Measurements from ENCODE around the gene TSPAN31.
A peak's percentile ranks its signal among the peaks of the same experiment; 100 is the strongest.

TSPAN31 gene

GRCh38 chr12:57767305-57767698 lies 22.5 kb downstream of the TSPAN31 start:
- Histone ChIP-seq H3K27ac (no peak overlapping the region), H3K4me3 (peak overlapping the region; percentile 69)
- DNase-seq (ENCODE audit: low spot score), result no peak
- no peak for TF ChIP-seq CTCF (IDR thresholded peaks at IDR 0.05)

DNA sequence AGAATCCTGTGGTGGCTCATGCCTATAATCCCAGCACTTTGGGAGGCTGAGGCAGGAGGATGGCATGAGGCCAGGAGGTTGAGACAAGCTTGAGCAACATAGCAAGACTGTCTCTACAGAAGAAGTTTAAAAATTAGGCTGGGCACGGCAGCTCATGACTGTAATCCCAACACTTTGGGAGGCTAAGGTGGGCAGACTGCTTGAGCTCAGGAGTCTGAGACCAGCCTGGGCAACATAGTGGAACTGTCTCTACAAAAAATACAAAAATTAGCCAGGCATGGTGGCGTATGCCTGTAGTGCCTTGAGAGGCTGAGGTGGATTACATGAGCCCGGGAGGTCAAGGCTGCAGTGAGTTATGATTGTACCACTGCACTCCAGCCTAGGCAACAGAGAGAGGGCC lies 23.0 kb downstream of the TSPAN31 start:
- TF ChIP-seq CTCF (IDR thresholded peaks at IDR 0.05), result no peak
- Histone ChIP-seq H3K4me3 (no peak overlapping the region), H3K27ac (no peak overlapping the region)
- no peak for DNase-seq (ENCODE audit: low spot score)

DNA sequence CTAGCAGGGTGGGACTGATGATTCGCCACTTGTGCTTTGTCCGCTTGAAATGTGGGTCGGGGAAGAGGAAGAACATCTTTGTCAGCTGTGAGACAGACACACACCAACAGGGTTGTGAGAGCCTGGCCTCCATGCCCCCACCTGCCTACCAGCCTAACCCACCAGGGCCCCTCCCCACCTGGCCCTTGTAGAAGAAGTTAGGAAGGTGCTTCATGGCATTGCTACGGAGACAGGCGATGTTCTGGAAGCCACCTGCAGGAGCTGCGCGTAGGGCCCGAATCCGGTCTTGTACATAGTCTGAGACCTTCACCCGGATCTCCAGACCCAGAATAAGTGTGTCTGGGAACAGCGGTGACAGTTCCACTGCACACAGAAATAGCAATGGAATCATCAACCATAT lies 24.8 kb downstream of the TSPAN31 start:
- no peak for DNase-seq (ENCODE audit: low spot score)
- TF ChIP-seq CTCF (IDR thresholded peaks at IDR 0.05), result no peak
- Histone ChIP-seq H3K27ac (no peak overlapping the region), H3K4me3 (no peak overlapping the region)

DNA sequence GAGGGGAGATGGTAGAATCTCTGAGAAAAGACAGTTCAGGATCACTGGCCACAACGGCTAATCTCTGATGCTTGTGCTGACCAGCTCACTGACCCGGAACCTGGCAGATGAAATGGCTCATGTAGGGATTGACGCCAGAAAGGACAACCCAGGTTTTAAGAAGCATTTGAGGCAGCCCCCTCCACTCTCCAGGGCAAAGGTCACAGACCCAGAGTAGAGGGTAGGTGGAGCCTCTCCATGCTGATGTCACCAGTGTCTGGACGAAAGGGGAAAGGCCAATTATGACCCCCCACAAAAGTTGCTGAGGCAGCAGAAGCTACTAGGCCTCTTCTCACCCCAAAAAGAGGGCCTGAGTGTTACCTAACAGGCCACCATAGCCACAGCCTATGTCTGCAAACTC lies 25.9 kb downstream of the TSPAN31 start:
- Histone ChIP-seq H3K27ac (no peak overlapping the region), H3K4me3 (no peak overlapping the region)
- DNase-seq (ENCODE audit: low spot score), result no peak
- TF ChIP-seq CTCF (IDR thresholded peaks at IDR 0.05), result no peak

DNA sequence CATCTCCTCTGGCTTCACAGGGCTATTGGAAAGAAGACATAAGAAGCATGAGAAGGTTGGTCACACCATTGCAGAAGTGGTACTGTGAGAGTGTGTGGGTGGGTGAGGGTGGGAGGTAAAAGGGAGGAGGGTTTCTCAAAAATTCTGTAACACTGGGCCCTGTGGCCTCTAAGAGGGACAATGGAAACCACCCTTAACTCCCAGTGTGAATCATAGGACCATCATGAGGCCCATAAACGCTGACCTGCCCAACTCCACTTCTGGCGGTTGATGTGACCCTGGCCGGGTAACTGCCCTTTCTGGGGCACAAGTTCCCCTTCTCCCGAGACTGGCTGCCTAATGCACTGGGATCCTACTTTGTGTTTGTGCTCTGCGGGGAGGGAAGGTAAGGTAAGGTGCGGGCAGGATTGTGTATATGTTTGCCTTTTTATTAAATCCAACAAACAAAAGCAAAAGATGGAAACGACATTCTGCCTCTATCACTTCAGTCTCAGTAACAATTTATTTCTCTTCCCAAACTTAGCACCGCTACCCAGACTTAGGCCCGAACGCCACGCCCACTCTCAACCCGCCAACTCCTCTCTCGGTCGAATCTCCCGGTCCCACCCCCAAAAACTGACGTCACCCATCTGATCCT lies 26.5 kb downstream of the TSPAN31 start:
- peak; percentile 91 for DNase-seq (ENCODE audit: low spot score)
- peak overlapping the region; percentile 93 for H3K4me3 ChIP-seq
- peak overlapping the region; percentile 46 to 99 for H3K27ac ChIP-seq
- TF ChIP-seq CTCF (IDR thresholded peaks at IDR 0.05), result no peak

DNA sequence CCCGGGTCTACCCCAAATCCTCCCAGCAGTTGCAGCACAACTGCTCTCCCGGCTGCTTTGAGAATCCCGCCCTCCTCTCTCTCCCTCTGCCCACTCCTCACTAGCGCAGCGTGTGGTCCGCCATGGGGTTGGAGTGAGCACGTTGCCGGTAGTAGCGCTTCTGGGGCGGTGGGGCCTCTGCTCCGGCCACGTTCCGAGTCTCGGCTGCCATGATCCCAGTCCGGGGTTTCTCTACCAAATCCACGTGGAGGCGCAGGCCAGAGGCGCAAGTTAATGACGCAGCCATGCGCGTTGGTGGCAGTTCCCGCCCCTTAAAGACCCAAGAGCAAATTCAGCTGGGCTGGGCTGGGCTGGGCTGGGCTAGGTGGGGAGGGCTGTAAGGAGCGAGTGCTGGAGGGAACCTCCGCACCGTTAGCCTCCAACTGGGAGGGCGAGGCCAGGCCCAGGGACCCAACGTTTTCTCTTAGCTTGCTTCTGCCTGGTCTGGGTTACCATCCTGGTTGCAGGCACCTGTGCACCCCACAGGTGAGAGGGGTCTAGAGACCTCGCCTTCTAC lies 27.1 kb downstream of the TSPAN31 start, which contains the start of gene METTL1:
Gene METTL1 (minus strand): TSS at position 233 of the 556 bp plus-strand sequence. CDS start 22 bp downstream, at position 211.
- peak within 1 kb of the TSS; percentile 93 for H3K4me3 ChIP-seq
- peak; percentile 97 for DNase-seq (ENCODE audit: low spot score)
- TF ChIP-seq CTCF (IDR thresholded peaks at IDR 0.05), result no peak
- H3K27ac ChIP-seq, result peak within 1 kb of the TSS; percentile 46 to 99

Data from coronary artery (tissue), 2 donors.